ENCODE data around the gene CNTNAP2.

GRCh38 chr7:148161776-148162175, 2045.2 kb downstream of the CNTNAP2 start:
- TF ChIP-seq CTCF (IDR thresholded peaks at IDR 0.05) = no peak
- no peak for TF ChIP-seq POLR2A (IDR thresholded peaks at IDR 0.05)

Data from tibial nerve (tissue), 3 donors.